Fibroblast of the aortic adventitia (primary cell): Measurements from ENCODE around the gene LZIC. TPM values are rescaled to one million over a fixed set of nuclear protein-coding genes. Genes with fewer than 3 reads are reported as not detected.
"Not testable (repeated sequence)": the region's sequence is repeated elsewhere in the genome, so short reads cannot be mapped to it uniquely, and the experiment has no call there.

Source experiments
- DNase-seq: peaks from one replicate; pipeline ENCODE4 v3.0.0-alpha.2; 2010; ENCODE audit warnings: low read depth
- H3K4me3 ChIP-seq: 2 replicates; pipeline ENCODE4 v1.5.1; 2011; ENCODE audit warnings: low read depth, mild to moderate bottlenecking, control low read depth, low read length, moderate library complexity
- total RNA-seq: library from RNA; depleted of rRNA; stranded (reverse); fragments of >200 nt; gene quantifications from 2 replicates; pipeline ENCODE4 v1.2.3, GENCODE V29; 2012; ENCODE audit warnings: low replicate concordance
- TF ChIP-seq, protein P1 (sequence below): IDR thresholded peaks from 2 replicates; pipeline ENCODE4 v1.5.1; 2011; ENCODE audit warnings: mild to moderate bottlenecking, low read length, control low read depth, inconsistent platforms; ENCODE audit not compliant: insufficient read depth

LZIC gene
- total RNA-seq, 1 donor, result 50.3 TPM

DNA sequence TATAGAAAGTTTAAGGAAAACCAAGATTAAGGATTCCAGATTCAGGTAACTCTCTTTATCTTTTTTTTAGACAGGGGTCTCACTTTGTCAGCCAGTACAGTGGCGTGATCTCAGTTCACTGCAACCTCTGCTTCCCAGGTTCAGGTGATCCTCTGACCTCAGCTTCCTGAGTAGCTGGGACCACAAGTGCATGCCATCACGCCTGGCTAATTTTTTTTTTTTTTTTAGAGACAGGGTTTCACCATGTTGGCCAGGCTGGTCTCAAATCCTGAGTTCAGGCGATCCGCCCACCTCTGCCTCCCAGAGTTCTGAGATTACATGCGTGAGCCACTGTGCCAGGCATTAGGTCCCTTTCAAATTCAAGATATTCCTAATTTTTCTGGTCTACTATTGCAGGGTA lies 15.9 kb downstream of the LZIC start:
- no peak for DNase-seq
- H3K4me3 ChIP-seq, result no peak overlapping the region
- TF ChIP-seq, protein P1, sequence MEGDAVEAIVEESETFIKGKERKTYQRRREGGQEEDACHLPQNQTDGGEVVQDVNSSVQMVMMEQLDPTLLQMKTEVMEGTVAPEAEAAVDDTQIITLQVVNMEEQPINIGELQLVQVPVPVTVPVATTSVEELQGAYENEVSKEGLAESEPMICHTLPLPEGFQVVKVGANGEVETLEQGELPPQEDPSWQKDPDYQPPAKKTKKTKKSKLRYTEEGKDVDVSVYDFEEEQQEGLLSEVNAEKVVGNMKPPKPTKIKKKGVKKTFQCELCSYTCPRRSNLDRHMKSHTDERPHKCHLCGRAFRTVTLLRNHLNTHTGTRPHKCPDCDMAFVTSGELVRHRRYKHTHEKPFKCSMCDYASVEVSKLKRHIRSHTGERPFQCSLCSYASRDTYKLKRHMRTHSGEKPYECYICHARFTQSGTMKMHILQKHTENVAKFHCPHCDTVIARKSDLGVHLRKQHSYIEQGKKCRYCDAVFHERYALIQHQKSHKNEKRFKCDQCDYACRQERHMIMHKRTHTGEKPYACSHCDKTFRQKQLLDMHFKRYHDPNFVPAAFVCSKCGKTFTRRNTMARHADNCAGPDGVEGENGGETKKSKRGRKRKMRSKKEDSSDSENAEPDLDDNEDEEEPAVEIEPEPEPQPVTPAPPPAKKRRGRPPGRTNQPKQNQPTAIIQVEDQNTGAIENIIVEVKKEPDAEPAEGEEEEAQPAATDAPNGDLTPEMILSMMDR, result no peak

DNA sequence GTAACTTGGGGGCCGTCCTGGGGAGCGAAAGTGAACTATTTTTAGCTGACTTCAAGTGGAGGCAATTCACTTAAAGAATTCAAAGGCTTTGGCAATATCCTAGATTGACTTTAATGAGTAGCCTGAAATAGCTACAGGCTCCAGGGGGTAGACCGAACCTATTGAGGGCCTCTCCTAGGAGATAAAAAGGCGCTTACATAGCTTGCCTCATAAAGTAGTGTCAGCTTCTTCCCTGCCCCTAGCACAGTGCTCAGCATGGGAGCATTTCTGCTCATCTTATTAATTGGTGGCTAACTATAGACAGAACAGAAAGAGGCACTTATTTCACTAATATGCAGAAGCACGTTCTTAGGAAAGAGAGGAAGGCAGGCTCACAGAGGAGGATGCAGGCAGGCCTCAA lies 20.8 kb downstream of the LZIC start:
- DNase-seq, result no peak
- TF ChIP-seq, protein P1, result no peak
- no peak overlapping the region for H3K4me3 ChIP-seq

DNA sequence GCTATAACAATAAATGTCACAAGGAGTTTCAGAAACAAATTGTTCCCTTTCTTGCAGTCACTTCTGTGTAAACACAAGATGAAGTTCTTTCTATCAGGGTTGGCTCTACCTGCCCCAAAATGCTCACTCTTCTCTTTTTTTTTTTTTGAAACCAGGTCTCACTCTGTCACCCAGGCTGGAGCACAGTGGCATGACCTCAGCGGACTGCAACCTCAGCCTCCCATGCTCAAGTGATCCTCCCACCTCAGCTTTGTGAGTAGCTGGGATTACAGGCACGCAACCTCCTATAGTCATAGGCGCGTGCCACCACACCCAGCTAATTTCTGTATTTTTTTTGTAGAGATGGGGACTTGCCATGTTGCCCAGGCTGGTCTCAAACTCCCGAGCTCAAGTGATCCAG lies 22.6 kb downstream of the LZIC start:
- DNase-seq, result no peak
- TF ChIP-seq, protein P1, result no peak

DNA sequence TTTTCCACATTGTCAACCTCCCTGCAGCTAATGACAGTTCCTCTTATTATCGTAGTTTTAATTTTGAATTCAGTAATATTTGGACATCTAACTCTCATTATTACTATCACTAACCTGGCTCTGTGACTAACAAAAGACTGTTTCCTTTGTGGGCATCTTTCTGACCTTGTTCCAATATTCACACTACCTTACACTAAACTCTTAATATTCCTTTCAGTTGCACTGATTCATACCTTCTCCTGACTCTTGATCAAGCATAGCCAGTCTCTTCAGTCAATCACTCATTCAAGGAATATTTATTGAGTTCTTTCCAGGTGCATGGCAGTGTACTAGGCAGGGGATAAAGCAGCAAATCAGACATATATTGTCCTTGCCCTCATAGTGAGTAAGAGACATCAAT lies 25.3 kb downstream of the LZIC start:
- H3K4me3 ChIP-seq, result no peak overlapping the region
- no peak for DNase-seq
- TF ChIP-seq, protein P1, result no peak

More for the DNA sequence above, 22.6 kb downstream of the LZIC start:
- H3K4me3 ChIP-seq, result no peak overlapping the region

DNA sequence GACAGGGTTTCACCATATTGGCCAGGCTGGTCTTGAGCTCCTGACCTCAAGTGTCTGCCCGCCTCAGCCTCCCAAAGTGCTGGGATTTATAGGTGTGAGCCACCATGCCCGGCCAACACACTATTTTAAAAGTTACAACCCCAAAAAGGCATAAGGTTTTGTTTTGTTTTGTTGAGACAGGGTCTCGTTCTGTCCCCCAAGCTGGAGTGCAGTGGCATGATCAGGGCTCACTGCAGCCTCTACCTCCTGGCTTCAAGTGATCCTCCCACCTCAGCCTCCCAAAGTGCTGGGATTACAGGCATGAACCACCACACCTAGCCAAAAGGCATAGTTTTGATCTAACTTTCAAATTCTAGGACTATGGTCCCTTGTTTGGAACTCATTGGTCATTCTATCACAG lies 25.7 kb downstream of the LZIC start:
- not testable (repeated sequence) for H3K4me3 ChIP-seq, DNase-seq

DNA sequence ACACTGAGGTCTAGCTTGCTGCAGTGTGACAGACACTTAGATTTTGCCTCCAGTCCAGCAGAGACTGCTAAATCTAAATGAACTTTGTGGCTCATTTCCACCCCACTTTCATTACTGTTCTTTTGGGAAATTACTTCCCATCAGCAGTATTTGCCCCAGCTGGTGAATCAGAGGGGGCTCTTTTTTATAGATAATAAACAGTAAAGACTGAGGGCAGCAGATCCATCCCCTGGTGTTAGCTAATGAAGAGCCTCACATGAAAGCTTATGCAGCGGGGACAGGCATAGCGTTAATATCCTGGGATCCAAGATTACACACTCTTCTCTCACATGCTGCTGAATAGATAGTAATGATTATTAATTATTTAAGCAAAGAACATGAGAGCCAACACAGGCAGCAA lies 26.7 kb downstream of the LZIC start:
- no peak overlapping the region for H3K4me3 ChIP-seq
- TF ChIP-seq, protein P1, result no peak

DNA sequence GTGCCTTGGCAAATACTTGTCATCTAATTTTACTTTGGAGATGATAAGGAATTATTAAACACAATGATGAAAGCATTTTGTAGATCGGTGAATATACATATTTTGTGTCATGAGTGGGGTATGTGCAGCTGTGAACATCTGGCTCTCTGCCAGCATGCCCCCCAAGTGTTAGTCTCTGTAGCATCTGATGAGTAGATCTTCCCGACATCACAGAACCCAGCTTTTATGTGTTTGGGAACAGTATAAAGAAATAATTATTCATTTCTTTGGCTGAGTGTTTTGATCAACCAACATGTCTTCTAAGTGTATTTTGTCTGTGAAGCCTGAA lies 28.6 kb downstream of the LZIC start:
- DNase-seq, result no peak
- H3K4me3 ChIP-seq, result no peak overlapping the region
- TF ChIP-seq, protein P1, result no peak

More for the DNA sequence above, 26.7 kb downstream of the LZIC start:
- DNase-seq, result no peak
